SH-SY5Y (cell line): Measurements from ENCODE around the gene NELFA.

Experiments used
- GATA2 ChIP-seq: IDR thresholded peaks from 2 replicates; pipeline ENCODE4 v1.6.1; 2011; ENCODE audit warnings: mild to moderate bottlenecking, low read depth, low read length
- GATA3 ChIP-seq: IDR thresholded peaks from 2 replicates; pipeline ENCODE4 v1.6.1; 2011; ENCODE audit warnings: low read depth, mild to moderate bottlenecking, low read length, moderate library complexity

NELFA gene

DNA sequence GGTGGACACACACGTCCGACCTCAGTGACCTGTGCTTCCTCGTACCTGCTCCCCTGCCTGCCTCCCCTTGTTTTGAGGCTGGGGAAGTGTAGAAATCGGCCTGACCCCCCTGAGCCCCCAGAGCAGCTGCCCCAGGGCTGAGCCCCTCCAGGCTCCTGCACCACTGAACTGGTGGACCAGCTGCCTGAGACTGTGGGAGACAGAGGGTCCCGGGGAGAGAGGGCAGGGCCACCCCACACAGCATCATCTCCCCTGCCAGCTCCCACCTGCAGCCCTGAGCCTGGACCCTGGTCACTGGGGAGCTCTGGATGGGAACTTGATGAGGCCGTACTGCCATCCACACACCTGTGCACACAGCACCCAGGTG lies 35.3 kb upstream of the NELFA start:
- TF ChIP-seq GATA3 = no peak
- TF ChIP-seq GATA2 = no peak

DNA sequence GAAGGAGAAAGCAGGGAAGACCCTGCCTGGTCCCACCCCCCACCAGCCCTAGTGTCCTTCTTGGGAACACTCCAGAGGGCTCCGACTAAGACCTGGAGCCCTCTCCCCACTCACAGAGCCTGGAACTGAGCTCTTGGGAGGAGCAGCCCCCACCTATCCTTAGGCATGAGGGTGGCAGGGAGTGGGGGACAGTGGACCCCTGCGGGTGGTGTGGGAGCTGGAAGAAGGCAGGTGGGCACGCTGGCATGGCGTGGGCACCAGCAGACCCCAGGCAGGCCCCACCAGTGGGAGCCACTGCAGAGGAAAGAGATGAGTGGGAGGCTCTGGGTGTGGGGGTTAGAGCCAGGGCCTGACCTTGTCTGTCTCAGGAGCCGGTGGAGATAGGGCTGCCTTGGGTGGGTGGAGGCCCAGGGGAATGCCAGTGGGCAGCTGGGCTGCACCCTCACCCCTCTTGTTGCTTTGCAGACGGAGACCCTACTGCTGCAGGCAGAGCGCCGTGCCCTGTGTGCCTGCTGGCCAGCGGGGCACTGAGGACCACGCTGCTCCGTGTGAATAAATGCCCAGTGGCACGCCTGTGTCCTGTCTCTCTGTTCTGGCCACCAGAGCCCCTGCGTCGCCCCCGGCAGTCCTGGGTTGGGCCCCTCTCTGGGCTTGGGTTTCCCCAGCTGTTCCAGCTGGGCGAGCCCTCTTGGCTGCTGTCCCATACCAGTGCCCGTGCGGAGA lies 34.8 kb upstream of the NELFA start:
- TF ChIP-seq GATA2 (no peak), GATA3 (no peak)

DNA sequence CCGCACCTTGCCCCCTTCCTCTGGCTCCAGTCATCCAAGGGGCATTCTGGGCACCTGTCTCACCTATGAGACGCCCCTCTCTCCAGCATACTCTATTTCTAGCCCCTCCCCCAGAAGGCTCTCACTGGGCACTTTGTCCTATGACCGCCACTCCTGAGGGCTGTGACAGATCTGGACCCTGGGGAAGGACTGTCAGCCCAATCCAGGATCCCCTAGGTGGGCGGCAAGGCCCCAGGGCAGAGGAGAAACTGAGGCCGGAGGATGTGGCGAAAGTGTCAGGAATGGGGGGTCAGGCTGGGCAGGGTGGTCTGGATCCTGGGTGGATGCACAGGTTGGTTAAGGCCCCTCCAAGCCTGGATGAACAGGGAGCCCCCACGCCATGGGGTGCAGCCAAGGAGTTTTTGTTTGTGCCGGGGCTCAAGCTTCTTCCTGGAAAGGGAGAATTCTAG lies 34.2 kb upstream of the NELFA start:
- no peak for TF ChIP-seq GATA3
- no peak for TF ChIP-seq GATA2

DNA sequence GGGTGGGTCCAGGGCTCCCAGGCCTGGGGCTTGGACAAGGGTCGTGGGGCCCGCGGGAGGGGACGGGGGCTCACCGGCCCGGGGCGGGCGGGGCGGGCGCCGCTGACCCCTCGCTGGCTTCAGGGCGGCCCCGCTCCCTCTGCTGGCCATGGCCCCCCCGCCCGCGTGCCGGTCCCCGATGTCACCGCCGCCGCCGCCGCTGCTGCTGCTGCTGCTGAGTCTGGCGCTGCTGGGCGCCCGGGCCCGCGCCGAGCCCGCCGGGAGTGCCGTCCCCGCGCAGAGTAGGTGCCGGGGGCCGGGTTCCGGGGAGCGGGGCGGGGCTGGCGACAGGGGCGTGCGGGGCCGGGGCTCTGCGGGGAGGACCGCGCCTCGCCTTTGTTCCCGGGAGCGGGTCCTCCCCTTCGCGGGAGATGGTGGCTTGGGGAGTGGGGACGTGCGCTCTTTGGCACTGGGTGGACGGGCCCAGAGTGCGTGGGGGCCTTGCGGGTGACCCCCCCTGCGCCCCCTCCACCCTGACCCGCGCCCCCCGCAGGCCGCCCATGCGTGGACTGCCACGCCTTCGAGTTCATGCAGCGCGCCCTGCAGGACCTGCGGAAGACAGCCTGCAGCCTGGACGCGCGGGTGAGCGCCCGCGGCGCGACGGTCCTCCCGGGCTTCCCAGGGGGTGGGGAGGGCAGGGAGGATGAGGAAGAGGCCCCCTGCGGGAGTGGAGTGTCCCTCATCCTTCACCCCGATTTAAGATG lies 33.6 kb upstream of the NELFA start:
- TF ChIP-seq GATA3 = no peak
- no peak for TF ChIP-seq GATA2

DNA sequence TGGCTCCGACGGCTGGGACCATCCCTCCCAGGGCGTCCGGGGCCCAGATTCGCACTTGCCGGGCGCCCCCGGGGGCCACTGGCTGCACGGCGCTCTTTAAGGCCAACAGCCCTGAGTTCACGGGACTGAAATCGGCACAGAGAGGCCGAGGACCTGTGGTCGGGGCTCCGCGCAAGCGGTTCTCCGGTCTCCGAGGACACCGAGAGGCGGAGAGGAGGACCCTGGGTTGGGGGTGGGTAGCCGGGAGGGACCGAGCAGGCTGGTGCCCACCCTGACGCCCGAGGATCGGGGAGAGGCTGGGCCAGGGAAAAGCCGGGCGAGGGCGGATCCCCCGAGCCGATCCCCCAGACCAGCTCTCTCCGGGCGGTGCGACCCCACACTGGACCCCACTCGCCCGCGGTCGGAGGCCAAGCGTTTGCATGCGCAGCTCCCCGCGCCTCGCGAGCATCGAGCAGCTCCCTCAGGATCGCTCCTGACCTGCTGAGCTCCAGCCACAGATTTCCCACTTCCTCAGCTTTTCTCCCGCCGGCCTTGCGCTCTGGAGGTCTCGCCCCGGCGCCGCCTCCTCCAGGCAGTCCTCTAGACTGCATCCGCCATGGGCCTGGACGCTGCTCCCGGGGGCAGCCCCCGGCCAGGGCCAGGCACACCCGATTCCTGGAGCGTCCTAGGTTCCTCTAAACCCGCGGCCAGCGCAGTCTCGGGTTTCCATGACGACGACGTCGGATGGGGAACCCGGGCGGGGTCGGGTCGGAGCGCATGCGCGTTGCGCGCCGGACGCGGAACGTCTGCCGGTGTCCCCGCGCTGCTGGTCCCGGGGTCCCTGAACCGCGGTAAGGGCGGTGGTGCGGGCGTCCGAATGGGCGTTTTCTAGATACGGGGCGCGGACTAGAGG lies 32.7 kb upstream of the NELFA start:
- TF ChIP-seq GATA2 (no peak), GATA3 (no peak)

DNA sequence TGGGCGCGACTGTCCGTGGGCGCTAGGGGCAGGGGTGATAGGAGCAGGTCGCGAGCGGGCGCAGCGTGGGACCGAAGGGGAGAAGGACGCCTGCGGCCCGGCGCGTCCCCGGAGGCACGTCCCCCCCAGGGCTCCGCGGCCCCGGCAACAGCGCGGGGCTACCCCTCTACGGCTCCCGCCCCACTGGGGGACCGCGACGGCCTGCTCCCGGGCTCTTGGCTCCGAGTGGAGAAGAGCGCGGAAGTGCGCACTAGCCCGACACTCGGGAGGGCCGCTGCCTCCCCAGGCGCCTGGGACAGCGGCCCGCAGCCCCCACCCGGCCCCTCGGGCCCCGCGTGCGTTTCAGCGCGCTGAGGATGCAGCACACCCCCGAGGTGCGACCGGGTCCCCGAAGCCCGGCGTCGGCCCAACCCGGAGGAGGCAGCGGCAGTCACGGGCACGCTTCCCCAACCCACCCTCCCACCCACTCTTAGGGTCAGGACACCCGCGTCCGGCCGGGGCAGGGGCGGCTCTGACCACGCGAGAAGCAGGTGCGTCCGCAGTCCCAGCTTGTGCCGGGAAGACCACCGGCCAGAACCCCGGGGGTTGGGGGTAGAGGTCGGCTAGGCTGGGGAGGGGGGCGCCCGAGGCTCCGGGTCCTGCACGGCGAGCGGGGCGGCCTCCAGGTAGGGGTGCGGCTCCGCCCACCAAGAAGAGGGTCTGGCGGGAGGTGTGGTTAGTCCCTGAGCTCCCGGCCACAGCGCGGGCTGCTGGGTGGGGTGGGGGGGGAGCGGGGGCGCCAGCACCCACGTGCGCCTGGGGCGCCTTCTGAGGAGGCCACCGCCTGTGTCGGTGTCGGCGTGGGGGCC lies 31.8 kb upstream of the NELFA start:
- TF ChIP-seq GATA2 (no peak), GATA3 (no peak)

DNA sequence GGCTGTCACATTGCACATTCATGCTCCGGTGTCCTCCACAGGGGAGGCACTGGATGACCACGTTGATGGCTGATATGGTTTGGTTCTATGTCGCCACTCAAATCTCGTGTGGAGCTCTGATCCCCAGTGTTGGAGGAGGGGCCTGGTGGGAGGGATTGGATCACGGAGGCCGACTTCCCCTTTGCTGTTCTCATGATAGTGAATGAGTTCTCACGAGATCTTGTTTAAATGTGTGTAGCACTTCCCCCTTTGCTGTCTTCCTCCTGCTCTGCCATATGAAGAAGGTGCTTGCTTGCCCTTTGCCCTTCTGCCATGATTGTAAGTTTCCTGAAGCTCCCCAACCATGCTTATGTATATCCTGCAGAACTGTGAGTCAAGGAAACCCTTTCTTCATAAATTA lies 28.1 kb upstream of the NELFA start:
- no peak for TF ChIP-seq GATA2

DNA sequence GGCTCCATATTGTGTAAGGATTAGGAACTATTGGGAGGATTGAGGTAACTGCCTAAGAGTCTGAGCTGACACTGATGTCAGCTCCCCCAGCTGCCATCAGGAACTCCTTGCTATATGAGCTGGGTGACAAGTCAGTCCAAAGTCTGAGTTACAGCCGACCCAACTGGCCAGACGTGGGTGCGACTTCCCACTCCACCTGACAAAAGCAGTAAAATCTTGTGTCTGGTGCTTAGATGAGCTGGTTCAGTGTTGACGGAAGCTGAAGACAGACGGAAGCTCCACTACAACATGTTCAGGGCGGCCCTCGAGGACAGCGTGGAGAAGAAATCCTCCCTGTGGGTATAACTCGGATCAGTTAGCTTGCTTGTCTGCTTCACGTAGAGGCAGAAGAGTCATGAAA lies 27.6 kb upstream of the NELFA start:
- TF ChIP-seq GATA3 = no peak
- no peak for TF ChIP-seq GATA2

DNA sequence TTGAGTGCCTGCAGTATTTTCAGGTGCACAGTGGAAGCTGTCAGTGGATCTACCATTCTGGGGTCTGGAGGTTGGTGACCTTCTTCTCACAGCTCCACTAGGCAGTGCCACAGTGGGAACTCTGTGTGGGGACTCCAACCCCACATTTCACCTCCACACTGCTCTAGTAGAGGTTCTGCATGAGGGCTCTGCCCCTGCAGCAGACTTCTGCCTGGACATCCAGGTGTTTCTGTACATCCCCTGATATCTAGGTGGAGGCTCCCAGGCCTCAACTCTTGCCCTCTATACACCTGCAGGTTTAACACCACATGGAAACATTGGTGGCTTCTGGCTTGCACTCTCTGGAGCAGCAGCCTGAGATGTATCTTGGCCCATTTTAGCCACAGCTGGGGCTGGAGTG lies 17.0 kb upstream of the NELFA start:
- no peak for TF ChIP-seq GATA2
- TF ChIP-seq GATA3 = no peak

DNA sequence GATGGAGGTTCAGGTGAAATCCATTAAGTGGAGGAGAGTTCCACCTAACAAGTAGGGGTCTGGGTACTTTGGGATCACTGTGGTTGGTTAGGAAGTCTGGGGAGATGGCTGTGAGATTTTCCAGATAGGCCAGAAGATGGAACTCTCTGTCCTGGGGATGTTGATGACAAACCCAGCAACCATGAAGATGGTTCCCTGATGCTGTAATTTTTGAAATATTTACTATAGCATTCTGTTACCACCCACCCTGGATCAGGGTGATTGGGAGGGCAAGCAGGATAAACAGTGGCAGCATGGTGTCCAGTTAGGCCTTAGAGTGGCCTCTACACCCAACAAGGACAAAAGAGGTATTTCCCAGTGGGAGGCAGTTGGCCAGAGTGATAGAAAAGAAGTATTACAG lies 15.9 kb upstream of the NELFA start:
- TF ChIP-seq GATA3 (no peak), GATA2 (no peak)

DNA sequence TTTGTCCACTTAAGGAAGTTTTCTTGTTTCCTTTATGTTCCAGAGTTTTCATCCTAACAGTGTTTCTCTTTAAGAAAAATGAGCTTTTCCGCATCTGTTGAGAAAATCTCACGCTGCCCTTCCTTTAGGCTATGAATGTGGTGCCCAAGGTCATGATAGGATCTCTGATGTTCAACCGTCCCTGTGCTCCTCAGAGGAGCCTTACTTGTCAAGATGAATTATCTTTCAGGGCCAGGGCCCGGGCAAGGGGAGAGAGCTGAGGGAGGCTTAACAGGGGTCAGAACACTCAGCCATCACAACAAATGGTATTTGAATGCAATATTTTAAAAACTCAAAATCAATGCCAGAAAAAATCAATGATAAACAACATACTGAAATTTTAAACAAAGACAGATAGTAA lies 6.2 kb upstream of the NELFA start:
- TF ChIP-seq GATA3 (no peak), GATA2 (no peak)

DNA sequence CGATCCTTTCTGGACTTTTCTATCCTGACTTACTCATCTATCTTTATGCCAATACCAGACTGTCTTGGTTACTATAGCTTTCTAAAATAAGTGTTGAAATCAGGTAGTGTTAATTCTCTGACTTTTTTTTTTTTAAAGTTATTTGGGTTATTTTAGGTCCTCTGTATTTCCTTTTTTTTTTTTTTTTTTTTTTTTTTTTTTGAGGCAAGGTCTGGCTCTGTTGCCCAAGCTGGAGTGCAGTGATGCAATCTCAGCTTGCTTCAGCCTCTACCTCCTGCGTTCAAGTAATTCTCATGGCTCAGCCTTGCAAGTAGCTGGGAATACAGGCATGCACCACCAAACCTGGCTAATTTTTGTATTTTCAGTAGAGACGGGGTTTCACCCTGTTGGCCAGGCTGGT lies 2.8 kb upstream of the NELFA start:
- TF ChIP-seq GATA3 (no peak), GATA2 (no peak)

DNA sequence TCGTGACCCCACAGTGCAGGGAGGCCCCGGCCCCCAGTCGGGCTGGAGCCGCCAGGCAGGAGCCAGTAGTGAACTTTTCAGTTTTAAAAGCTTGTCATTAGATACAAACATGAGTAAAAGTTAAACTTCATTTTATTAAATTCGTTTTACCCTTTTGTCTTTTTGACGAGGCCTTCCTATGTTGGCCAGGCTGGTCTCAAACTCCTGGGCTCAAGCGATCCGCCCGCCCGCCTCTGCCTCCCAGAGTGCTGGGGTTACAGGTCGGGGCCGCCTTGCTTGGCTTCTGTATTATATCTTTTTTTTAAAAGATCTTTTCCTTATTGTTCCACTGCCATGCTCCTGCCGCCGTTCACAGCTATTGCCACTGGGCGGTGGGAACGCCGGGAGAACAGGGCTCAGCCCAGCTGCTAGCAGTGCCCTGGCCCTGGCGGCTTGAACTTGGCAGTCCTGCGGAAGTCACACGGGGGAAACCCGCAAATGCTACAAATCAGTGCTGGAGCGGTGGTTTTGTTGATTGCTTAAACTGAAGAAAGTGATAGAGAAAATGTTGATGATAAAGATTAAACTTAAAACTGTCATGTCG lies 968 bp upstream of the NELFA start:
- TF ChIP-seq GATA3 (no peak), GATA2 (no peak)

DNA sequence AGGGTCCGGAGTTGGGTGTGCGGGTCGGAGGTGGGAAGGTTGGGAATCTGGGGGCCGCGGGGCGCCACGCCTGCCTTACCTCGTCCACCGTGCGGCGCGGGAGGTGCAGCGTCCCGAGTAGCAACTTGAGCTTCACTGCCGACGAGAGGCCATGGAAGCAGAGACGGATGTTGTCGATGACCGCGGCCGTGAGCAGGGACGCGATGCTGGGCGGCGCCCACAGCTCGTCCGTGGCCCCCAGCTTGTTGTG lies 178 bp downstream of the NELFA start:
- TF ChIP-seq GATA2 (no peak), GATA3 (no peak)
